GM15510 (cell line): ENCODE data around the gene TXK.

Experiments
- POLR2A ChIP-seq: IDR thresholded peaks from 3 replicates; pipeline ENCODE4 v1.6.1; 2011; ENCODE audit warnings: borderline replicate concordance; ENCODE audit not compliant: insufficient read length; ENCODE audit errors: extremely low read depth

TXK gene

GRCh38 chr4:48149827-48150370, 15.8 kb upstream of the TXK start:
- no peak for TF ChIP-seq POLR2A

- no peak for TF ChIP-seq POLR2A
These were observed 13.6 kb upstream of the TXK start for GRCh38 chr4:48147621-48148020.

- TF ChIP-seq POLR2A: no peak
These were observed 7.0 kb upstream of the TXK start for GRCh38 chr4:48141048-48141447.

- no peak for TF ChIP-seq POLR2A
These were observed 5.6 kb upstream of the TXK start for GRCh38 chr4:48139691-48140090.

- TF ChIP-seq POLR2A: no peak
These were observed 4.9 kb upstream of the TXK start for GRCh38 chr4:48138936-48139335.

DNA sequence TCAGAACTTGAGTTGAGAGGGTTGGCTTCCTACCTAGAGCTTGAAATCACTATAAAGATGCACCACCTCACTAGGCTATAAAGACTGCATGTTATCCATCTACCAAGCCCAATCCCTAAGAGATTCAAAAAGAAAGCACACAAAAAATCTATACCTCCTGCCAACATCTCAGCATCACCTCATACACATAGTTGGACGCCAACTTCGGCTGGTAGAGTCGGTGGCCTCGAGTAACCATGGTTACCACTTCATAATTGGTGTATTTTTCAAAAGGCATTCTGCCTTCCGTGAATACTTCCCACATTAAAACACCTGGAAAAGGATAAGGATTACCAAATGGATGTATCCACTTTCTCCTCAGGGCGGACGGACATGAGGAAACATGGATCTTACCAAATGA, 4.5 kb upstream of the TXK start:
- no peak for TF ChIP-seq POLR2A

DNA sequence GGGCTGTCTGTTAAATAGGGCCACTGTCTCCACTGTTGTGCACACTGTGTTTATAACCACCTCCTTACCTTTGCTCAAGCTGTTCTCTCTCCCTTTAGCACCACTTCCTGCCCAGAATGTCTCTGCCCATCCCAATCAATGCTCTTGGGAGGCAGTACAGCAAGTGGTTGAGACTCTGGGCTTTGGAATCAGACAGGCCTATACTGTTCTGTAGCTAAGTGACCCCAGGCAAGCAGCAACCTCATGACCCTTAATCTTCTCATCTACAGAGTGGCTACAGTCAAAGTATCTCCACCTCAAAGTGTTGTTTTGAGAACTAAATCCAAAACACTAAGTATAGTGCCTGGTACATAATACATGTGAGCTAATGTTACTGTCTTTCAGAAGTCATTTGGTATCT, 3.8 kb upstream of the TXK start:
- TF ChIP-seq POLR2A: no peak

GRCh38 chr4:48133669-48134068, 381 bp downstream of the TXK start:
- no peak for TF ChIP-seq POLR2A

DNA sequence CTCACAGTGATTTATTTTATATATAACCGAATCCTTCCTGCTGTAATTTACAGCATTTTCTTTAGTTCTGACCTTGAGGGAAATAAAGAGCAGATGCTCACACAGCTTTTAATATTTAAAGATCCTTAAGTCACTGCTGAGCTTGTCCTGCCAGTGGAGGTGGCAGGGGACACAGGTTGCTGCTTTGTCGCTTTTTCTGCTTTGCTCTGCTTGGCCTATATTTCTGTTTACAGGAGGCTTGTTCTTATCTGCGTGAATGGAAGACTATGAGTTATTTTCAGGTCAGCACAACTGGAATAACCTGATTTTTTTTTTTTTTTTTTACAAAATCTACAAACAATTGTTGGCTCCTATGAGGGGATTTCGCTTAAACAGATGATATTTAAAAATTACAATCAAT, 2.3 kb downstream of the TXK start:
- TF ChIP-seq POLR2A: no peak

DNA sequence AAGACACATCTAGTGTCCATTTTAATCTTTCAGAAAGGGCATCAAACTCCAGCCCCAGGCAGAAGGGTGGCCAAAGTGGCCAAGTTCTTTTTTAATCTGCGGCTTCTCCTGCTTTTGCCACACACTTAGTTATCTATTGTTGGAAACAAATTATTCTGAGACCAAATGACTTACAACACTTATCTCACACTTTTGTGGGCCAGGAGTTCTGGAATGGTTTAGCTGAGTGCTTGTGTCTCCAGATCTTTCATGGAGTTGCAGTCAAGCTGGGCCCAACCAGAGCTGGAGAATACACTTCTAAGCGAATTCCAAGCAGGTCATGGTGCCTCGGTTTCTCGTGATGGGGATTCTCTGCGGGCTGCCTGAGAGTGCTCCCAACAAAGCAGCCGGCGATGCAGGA, 4.0 kb downstream of the TXK start:
- TF ChIP-seq POLR2A: no peak

DNA sequence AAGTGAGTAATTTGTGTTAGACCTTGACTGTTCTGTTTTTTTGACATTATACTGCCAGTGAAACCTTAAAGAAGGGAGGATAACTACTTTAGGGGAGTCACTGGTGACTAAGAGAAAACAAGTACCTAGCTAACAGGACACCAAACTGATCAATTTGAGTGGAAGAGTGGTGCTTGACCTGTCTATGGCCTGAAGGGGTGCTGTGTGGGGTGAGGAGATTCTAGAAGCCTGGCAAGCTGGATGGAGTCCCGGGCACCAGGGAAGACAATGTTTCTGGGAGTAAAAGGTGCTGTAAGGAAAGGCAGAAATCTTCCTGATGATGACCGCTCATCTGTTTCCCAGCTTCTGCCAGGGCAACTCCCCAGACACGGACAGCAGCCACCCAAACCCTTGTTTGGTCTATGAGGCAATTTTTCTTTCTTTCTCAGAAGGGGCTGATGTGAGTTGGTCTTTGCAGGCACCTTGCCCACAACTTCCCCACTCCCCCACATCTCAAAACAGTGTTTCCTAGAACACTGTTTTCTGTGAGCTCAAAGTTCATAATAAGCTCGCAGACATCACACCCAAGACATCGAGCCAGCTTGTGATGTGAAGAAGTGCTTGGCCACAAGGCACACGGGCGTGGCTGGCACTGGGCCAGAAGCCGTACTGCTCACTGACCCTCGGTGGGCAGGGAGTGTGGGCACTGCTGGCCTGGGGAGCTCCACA, 4.6 kb downstream of the TXK start:
- TF ChIP-seq POLR2A: no peak

DNA sequence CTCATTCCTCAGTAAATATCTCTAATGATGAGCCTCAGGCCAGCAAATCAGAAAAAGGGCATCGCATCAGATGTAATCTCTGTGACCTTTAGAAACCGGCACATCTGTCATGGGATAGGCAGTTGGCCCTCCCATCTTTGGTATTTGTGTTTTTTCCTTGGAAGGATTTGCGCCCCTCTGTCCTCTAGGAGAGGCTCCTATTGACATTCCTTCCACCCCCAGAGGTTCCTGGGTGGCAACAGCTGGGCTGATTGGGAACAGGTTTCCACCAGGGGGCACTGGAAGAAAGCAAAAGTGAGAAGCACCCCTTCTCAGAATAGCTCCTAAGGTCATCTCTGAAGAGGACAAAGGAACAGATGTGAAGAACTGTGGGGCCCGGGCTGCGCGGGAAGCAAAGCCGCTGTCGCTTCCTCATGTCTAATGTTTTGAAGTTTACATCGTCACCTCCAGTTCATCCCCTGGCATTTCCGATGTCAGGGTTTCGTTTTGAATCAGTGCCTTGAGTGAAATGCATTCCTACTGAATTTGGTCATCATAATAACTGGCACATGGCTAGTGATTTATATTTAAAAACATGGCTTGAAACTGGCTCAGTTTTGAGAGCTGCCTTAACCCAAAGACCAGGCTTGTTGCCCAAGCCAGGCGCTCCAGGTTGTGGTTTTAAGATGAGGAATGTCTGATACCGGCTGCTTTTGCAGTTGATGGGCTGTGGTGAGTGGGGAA, 6.2 kb downstream of the TXK start:
- TF ChIP-seq POLR2A: no peak

- TF ChIP-seq POLR2A: no peak
These were observed 6.8 kb downstream of the TXK start for GRCh38 chr4:48127231-48127630.

- no peak for TF ChIP-seq POLR2A
These were observed 7.4 kb downstream of the TXK start for GRCh38 chr4:48126621-48127020.

DNA sequence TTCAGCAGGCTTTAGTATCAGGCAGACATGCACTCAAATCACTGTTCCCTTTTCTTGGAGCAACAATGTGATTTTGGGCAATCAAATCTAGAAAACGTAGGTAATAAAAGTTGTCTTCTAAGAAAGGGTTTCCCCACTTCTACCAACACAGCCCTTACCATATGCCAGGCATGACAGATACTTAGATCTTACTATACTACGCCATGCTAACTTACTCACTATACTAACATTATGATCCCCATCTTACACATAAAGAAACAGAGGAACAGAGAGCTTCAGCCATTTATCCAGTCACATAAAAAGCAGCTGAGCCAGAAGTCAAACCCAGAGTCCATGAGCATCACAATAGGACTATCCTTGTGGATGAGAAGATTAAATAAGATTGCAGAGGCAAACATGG, 9.2 kb downstream of the TXK start:
- TF ChIP-seq POLR2A: no peak

- TF ChIP-seq POLR2A: no peak
These were observed 11.3 kb downstream of the TXK start for GRCh38 chr4:48122756-48123155.
